ENCODE results near the gene PIH1D2. TPM values are rescaled to one million over a fixed set of nuclear protein-coding genes. Genes with fewer than 3 reads are reported as not detected.

The PIH1D2 gene
- total and polyA plus RNA-seq, 2 of the 8 experiments (the other 6 are each of a cell fraction or from before 2014, with no cell fraction given): 0.53 to 0.73 TPM

- Histone ChIP-seq H3K18ac (ENCODE audit: extremely low read depth, low read length) (no peak overlapping the region), H2AK5ac (ENCODE audit: low read depth, low read length) (no peak overlapping the region), H4K91ac (replicated peaks; ENCODE audit: insufficient read length, low read length) (peak overlapping the region; percentile 36), H3K9ac (replicated peaks in 1 of 4; ENCODE audit: extremely low read depth in 1 of 4, low read depth in 3 of 4, low read length in 3 of 4) (peak overlapping the region; percentile 80 to 96 (median 94)), H3K56ac (replicated peaks; ENCODE audit: insufficient read length, low read depth, low read length) (peak overlapping the region; percentile 27), H3K4me1 (replicated peaks in 1 of 4; ENCODE audit: control insufficient read depth in 3 of 4, insufficient read depth in 4 of 4, low read length in 3 of 4) (peaks cover 0 to 3% (median 0%) of the 10 kb centered on the region in 4 experiments; a peak in 3 of 7 replicates), H3K79me1 (ENCODE audit: low read depth, low read length) (peaks cover 10% of the 10 kb centered on the region; the same call in 1 of the 2 replicates), H2BK20ac (ENCODE audit: low read length) (no peak overlapping the region), H3K79me2 (ENCODE audit: control insufficient read depth in 1 of 2, insufficient read depth in 2 of 2, low read length in 2 of 2) (peaks cover 3 to 45% of the 10 kb centered on the region in 2 experiments), H4K20me1 (replicated peaks in 1 of 2; ENCODE audit: control insufficient read depth in 1 of 2, insufficient read depth in 2 of 2, low read length in 2 of 2) (no peaks in the 10 kb centered on the region), H3K23me2 (ENCODE audit: low read depth, low read length) (peaks cover 9% of the 10 kb centered on the region; the same call in 1 of the 2 replicates), H2BK5ac (ENCODE audit: low read depth, low read length) (peak overlapping the region; percentile 63), H2BK12ac (ENCODE audit: low read depth, low read length) (no peak overlapping the region), H3K23ac (ENCODE audit: insufficient read length) (no peak overlapping the region), H3K27me3 (replicated peaks in 1 of 4; ENCODE audit: control insufficient read depth in 3 of 4, extremely low read depth in 1 of 4, insufficient read depth in 3 of 4, low read length in 3 of 4) (no peaks in the 10 kb centered on the region), H2AFZ (ENCODE audit: low read length) (peak overlapping the region; percentile 81), H4K5ac (ENCODE audit: insufficient read length, low read depth, low read length) (peak overlapping the region; percentile 7), H3K36me3 (ENCODE audit: control insufficient read depth in 2 of 4, insufficient read depth in 4 of 4, low read length in 3 of 4) (peaks cover 10 to 61% (median 43%) of the 10 kb centered on the region in 4 experiments), H2BK120ac (replicated peaks; ENCODE audit: low read depth, low read length) (no peak overlapping the region), H3K4ac (replicated peaks; ENCODE audit: insufficient read length, low read depth, low read length) (peak overlapping the region; percentile 17), H4K8ac (ENCODE audit: extremely low read depth, insufficient read depth, low read length) (peak overlapping the region; percentile 81; the same call in 1 of the 2 replicates), H3K4me3 (ENCODE audit: extremely low read depth in 1 of 4, insufficient read depth in 2 of 4, low read depth in 3 of 4, low read length in 4 of 4) (peak overlapping the region; percentile 85 to 99 (median 90)), H2BK15ac (ENCODE audit: low read length) (no peak overlapping the region), H3K9me3 (ENCODE audit: insufficient read depth in 2 of 2, low read depth in 1 of 2, low read length in 1 of 2) (no peaks in the 10 kb centered on the region), H3K27ac (ENCODE audit: low read depth, low read length) (peak overlapping the region; percentile 79), H3K4me2 (ENCODE audit: insufficient read depth in 1 of 2, low read depth in 2 of 2, low read length in 2 of 2) (peak overlapping the region; percentile 72 to 83), H3K14ac (ENCODE audit: insufficient read length) (no peak overlapping the region)
- ChIA-PET POLR2A (ENCODE audit: partially characterized antibody) (interaction anchor here (0.9 to 3.8 kb wide), 7 partner anchors 9 to 215 kb away, joined by 3 to 15 read pairs (median 3); partner anchors contain the start of genes ALG9, NKAPD1 and PIH1D2), CTCF (ENCODE audit: partially characterized antibody) (no interaction called here)
- TF ChIP-seq E2F6 (IDR thresholded peaks at IDR 0.05) (no peak), POLR2A (IDR thresholded peaks at IDR 0.05; ENCODE audit: control extremely low read depth in 1 of 2, low read depth in 2 of 2, low read length in 2 of 2) (peak in 1 of 2 experiments; percentile 47; a peak in 1 of 3 replicates), BCL11A (IDR thresholded peaks at IDR 0.05; ENCODE audit: low read depth in 2 of 2, low read length in 2 of 2) (no peak), MAX (IDR thresholded peaks at IDR 0.05) (peak; percentile 73)
- FAIRE-seq (no peak), DNase-seq (ENCODE audit: low read depth in 1 of 2, low spot score in 2 of 2) (peak in 1 of 2 experiments; percentile 50)
- 6% methylated on average over 19 of the region's 19 CpGs; no CpG with 5 or more reads in 1 of the 2 experiments for WGBS, 2 experiments (ENCODE audit: extremely low coverage in 1 of 2, insufficient coverage in 1 of 2, insufficient read length in 1 of 2, insufficient replicate concordance in 2 of 2, low coverage in 1 of 2, low lambda C conversion rate in 2 of 2, missing lambda C conversion rate in 1 of 2)
Measured at GRCh38 chr11:112085822-112086421, 12.1 kb upstream of the PIH1D2 start.

Data from H1 (cell line).